Motor neuron (in vitro differentiated cells): ENCODE measurements around the gene VIT. TPM values are rescaled to one million over a fixed set of nuclear protein-coding genes. Genes with fewer than 3 reads are reported as not detected.
A peak's percentile ranks its signal among the peaks of the same experiment; 100 is the strongest.
"Not testable (repeated sequence)": the region's sequence is repeated elsewhere in the genome, so short reads cannot be mapped to it uniquely, and the experiment has no call there.

Experiments
- ATAC-seq, 8 experiments: fragments of 200-7000 bp; cut with Tn5 transposase; replicated peaks in 6 of 8; 2 replicates each; pipeline ENCODE4 v1.8.0; 2021; ENCODE audit warnings: mild to moderate bottlenecking in 8 of 8, moderate library complexity in 8 of 8
- H3K27ac ChIP-seq, 2 donors: fragments of 250-450 bp; sonication (Bioruptor Pico); 2 replicates each; pipeline ENCODE4 v1.9.0; 2021; ENCODE audit warnings: antibody characterized with exemption in 2 of 2, mild to moderate bottlenecking in 2 of 2, moderate library complexity in 1 of 2
- H3K4me1 ChIP-seq, 2 donors: fragments of 250-450 bp; sonication (Bioruptor Pico); replicated peaks in 1 of 2; 2 replicates each; pipeline ENCODE4 v1.6.1; 2021; ENCODE audit warnings: antibody characterized with exemption in 2 of 2, mild to moderate bottlenecking in 2 of 2, moderate library complexity in 1 of 2
- H3K4me3 ChIP-seq, 5 donors: fragments of 250-450 bp; sonication (Bioruptor Pico); 2 replicates each; pipeline ENCODE4 v1.9.0; 2021; ENCODE audit warnings: antibody characterized with exemption in 5 of 5, mild to moderate bottlenecking in 5 of 5, moderate library complexity in 4 of 5
- WGBS, 10 experiments: fragments of 450-650 bp; shearing (Covaris generic); methylation state at CpG; one replicate each; pipeline ENCODE4 v1.0.0; 2022; 5-methylcytosine and 5-hydroxymethylcytosine counted together
- in situ Hi-C, 9 experiments: fragments of 400-800 bp; cut with MboI; loops; one replicate each; pipeline ENCODE4 v1.15.0; 2021; ENCODE audit warnings: low sequenced_read_pairs in 9 of 9, low pct_unique_long_range_greater_than_20kb in 2 of 9; ENCODE audit not compliant: unreplicated experiment in 9 of 9
- total RNA-seq, 8 experiments: library from RNA; unstranded; fragments of 300-600 nt; gene quantifications; 2 replicates each; pipeline versions ENCODE4 v1.2.3 to v1.2.4, GENCODE V29; 2022

The VIT gene
- total RNA-seq, 8 experiments from 2014 or later, result 0.09 to 0.71 (median 0.28) TPM; not detected in 5

DNA sequence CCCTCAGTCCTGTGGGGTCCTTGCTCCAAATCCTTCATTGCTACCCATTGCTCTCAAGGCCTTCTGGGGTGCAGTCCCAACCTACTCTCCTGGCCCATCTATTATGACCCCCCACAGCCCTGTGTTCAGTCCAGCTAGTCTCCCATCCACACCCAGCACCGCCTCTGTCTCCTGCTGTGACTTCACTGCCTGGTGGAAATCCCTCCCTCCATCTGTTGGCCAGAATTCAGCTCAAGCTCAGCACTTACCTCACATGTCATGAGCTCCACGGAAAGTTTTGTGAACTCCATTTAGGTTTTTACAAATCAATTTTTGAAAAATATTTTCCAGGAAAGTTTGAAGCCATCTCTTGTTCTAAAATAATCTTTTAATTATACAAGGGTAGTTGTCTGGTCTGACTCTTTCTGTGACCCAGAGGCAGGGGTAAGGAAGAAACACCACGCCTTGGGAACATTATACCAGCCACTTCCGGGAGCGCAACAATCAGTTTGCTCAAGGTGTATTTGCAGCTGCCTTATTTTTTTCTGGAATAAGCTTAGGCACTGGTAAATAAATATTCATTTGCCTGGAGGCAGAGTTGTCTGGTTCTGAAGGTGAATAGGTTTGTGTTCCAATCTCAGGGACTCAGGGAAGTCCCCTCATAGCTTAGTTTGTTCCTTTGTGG is 110.8 kb downstream of the VIT start:
- Histone ChIP-seq H3K4me3 (no peak overlapping the region), H3K4me1 (no peaks in the 10 kb centered on the region), H3K27ac (no peak overlapping the region)
- in situ Hi-C loops, result loop anchor here in 1 of 9 experiments (25.0 kb wide), 1 partner anchor 105 kb away; no protein-coding TSS in a partner anchor
- ATAC-seq, result peak in 3 of 8 experiments; percentile 50 to 87 (median 87)
- WGBS, 10 experiments, result 0 to 100% (median 73%) methylated on average over 1 to 5 of the region's 5 CpGs; no CpG with 5 or more reads in 2 of the 10 experiments

DNA sequence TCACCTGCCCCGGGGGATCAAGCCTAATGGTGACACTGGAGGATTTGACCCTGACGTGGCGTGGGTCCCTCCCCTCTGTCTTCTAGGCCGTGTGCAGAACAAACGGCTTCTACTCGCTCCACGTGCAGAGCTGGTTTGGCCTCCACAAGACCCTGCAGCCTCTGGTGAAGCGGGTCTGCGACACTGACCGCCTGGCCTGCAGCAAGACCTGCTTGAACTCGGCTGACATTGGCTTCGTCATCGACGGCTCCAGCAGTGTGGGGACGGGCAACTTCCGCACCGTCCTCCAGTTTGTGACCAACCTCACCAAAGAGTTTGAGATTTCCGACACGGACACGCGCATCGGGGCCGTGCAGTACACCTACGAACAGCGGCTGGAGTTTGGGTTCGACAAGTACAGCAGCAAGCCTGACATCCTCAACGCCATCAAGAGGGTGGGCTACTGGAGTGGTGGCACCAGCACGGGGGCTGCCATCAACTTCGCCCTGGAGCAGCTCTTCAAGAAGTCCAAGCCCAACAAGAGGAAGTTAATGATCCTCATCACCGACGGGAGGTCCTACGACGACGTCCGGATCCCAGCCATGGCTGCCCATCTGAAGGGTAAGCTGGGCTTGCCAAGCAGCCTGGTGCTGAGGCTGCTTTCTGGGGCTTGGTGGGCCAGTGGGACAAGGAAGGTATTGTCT is 112.0 kb downstream of the VIT start:
- Histone ChIP-seq H3K4me3 (no peak overlapping the region), H3K4me1 (no peaks in the 10 kb centered on the region), H3K27ac (no peak overlapping the region)
- in situ Hi-C loops, result loop anchor here in 1 of 9 experiments (25.0 kb wide), 1 partner anchor 104 kb away; no protein-coding TSS in a partner anchor
- no peak for ATAC-seq
- 93 to 100% (median 97%) methylated on average over 6 to 22 of the region's 35 CpGs; no CpG with 5 or more reads in 6 of the 10 experiments for WGBS, 10 experiments

DNA sequence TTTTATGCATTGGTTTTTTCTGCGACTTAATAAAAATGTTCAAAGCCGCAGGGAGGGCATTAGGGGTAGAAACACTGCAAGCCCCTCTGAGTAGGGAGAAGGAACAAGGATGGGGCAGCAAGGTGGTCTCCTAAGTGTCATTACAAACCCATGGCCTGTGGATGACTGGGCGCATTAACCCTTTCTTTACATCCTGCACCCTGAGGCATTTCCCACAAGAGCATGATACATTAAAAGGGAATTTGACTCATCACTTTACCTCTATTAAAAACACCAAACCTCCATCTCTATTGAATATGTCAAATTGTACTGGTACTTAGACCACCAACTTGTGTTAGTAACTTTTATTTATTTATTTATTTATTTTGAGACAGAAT is 112.5 kb downstream of the VIT start:
- no peak for ATAC-seq
- Histone ChIP-seq H3K4me3 (no peak overlapping the region), H3K4me1 (no peaks in the 10 kb centered on the region), H3K27ac (no peak overlapping the region)
- in situ Hi-C loops, result loop anchor here in 1 of 9 experiments (25.0 kb wide), 1 partner anchor 103 kb away; no protein-coding TSS in a partner anchor
- WGBS, 10 experiments, result 69 to 100% (median 100%) methylated on average over 2 of the region's 3 CpGs; no CpG with 5 or more reads in 5 of the 10 experiments

DNA sequence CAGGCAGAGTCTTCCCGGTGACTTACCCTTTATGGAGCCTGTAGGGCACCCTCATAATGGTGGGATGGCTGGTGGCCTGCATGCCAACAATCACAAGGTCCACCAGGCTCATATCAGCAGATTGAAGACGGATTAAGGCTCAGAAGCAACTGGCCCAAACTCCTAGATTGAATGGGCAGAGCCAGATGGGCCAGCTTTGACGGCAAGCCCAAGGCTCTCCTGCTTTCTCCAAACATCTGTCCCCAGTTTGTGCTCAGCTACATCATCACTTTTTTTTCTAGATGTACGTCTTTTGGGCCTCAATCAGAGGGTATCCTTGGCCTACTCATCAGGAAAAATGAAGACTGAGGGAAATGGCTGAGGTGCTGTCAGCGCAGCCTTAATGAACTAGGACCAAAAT is 114.6 kb downstream of the VIT start:
- H3K4me3 ChIP-seq, result no peak overlapping the region
- 20 to 100% (median 83%) methylated on average over 1 to 3 of the region's 5 CpGs; no CpG with 5 or more reads in 2 of the 10 experiments for WGBS, 10 experiments
- no peak overlapping the region for H3K27ac ChIP-seq
- H3K4me1 ChIP-seq, result no peaks in the 10 kb centered on the region
- no peak for ATAC-seq
- in situ Hi-C loops, result loop anchor here in 1 of 9 experiments (25.0 kb wide), 1 partner anchor 101 kb away; no protein-coding TSS in a partner anchor

DNA sequence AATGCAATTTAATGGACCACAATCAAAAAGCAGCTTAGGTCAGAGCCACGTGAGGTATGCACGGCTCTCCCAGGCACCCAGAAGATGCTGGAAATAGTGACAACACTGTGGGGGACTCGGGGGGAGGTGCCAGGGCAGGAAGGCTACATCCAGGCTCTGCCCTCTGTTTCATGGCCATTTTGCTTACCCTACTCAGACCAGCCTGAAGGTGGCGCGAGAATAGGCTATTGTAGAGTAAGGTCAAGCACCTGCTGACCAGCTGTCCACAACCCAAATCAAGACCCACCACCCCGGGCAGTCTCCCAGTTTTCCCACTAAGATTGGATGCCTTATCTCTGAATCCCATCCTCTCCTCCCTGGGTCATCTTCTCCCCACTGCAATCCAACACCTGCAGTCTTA is 115.7 kb downstream of the VIT start:
- WGBS, 10 experiments, result 0 to 75% (median 49%) methylated on average over 1 to 6 of the region's 6 CpGs; no CpG with 5 or more reads in 3 of the 10 experiments
- no peak overlapping the region for H3K27ac ChIP-seq
- no peaks in the 10 kb centered on the region for H3K4me1 ChIP-seq
- no peak overlapping the region for H3K4me3 ChIP-seq
- peak in 3 of 8 experiments; percentile 37 to 62 (median 49) for ATAC-seq
- in situ Hi-C loops, result loop anchor here in 1 of 9 experiments (25.0 kb wide), 1 partner anchor 100 kb away; no protein-coding TSS in a partner anchor

DNA sequence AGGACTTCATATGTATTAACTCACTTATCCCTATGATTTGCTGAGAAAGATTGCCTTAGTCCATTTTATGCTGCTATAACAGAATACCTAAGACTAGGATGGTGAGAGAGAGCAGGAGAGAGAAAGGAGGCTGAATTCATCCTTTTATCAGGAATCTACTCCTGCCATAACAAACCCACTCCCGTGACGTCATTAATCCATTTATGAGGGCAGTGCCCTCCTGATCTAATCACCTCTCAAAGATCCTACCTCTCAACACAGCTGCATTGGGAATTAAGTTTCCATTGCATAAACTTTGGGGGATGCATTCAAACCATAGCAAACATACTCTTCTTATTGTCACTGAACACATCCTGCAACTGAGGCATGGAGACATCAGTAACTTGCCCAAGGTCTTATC is 122.0 kb downstream of the VIT start:
- no peak for ATAC-seq
- in situ Hi-C loops, result loop anchor here in 1 of 9 experiments (25.0 kb wide), 1 partner anchor 94 kb away; no protein-coding TSS in a partner anchor
- 75 to 100% (median 88%) methylated on average over 2 of the region's 2 CpGs; no CpG with 5 or more reads in 6 of the 10 experiments for WGBS, 10 experiments

DNA sequence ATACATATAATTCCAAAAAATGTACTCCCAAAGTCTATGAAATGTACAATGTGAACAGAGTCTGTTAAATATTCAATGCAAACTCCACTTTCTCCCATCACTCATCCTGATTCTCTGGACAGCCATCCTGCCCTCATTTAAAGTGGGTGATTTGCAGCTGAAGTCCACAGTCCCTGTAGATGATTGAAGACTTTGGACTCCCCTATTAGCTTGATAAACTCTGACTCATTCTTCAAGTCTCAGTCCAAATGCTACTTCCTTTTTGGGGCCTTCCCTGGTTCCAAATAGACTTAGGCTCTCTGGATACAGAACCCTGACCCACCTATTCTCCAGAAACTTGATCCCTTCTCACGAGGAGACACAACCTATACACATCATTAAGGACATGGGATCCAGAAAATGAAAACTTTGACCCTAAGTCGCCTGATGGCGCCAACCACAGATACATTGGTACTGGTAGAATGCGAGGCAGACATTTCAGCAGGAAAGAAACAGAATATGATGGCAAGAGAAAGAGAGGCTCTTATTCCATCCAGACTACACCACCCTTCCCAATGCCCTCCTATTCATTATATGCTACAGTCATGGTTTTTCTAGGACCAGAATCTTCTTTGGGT is 122.7 kb downstream of the VIT start:
- Histone ChIP-seq H3K4me1 (peaks cover 0 to 12% of the 10 kb centered on the region in 2 donors), H3K27ac (no peak overlapping the region), H3K4me3 (no peak overlapping the region)
- WGBS, 10 experiments, result 70 to 100% (median 92%) methylated on average over 2 to 4 of the region's 4 CpGs; no CpG with 5 or more reads in 4 of the 10 experiments
- ATAC-seq, result no peak
- in situ Hi-C loops, result loop anchor here in 1 of 9 experiments (25.0 kb wide), 1 partner anchor 93 kb away; no protein-coding TSS in a partner anchor

More for the DNA sequence above, 122.0 kb downstream of the VIT start:
- peaks cover 0 to 12% of the 10 kb centered on the region in 2 donors for H3K4me1 ChIP-seq
- H3K27ac ChIP-seq, result no peak overlapping the region
- no peak overlapping the region for H3K4me3 ChIP-seq

DNA sequence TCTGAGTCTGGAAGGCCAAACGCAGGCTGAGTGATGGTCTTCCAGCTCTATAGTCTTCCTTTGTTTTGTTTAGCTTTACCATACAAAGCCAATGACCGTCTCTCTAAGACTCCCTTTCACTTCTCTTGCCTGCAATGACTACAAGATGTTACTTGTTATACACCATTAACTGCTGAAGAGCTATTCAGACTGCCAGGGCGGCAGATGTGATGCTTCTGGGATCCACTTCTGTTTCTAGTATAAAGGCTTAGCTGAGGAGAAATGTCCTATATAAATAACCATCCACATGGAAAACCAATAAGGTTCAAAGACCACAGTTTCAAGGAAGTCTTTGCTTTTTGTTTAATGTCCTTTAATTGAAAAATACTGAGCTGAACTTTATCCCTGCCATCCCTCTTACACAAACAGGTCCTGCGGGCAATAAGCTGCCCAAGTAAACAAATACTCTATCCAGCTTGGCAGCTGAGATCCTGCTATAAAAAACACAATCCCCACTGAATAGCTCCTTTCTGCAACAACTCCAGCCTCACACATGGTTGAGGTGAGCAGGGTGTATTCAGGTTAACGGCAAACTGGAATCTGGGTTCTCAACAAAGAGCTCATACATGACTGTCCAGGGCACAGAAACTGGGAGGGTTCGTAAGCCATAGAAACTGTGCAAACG is 124.6 kb downstream of the VIT start:
- Histone ChIP-seq H3K4me3 (no peak overlapping the region), H3K27ac (no peak overlapping the region), H3K4me1 (peaks cover 0 to 12% of the 10 kb centered on the region in 2 donors)
- in situ Hi-C loops, result loop anchor here in 1 of 9 experiments (25.0 kb wide), 1 partner anchor 91 kb away; no protein-coding TSS in a partner anchor
- WGBS, 10 experiments, result 25 to 90% (median 55%) methylated on average over 2 to 5 of the region's 7 CpGs; no CpG with 5 or more reads in 2 of the 10 experiments
- ATAC-seq, result peak in 1 of 8 experiments; percentile 39

DNA sequence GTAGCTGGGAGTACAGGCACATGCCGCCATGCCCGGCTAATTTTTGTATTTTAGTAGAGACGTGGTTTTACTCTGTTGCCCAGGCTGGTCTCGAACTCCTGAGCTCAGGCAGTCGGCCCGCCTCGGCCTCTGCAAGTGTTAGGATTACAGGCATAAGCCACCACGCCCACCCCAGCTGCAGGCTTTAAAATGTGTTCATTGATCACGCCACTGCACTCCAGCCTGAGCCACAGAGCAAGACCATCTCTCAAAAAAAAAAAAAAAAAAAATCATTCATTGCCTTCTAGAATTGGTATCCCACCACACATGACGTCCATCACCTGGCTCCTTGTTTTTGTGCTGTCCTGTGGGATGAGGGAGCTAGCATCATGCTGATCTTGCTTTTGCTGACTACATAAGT is 127.4 kb downstream of the VIT start:
- Histone ChIP-seq H3K27ac (no peak overlapping the region), H3K4me3 (no peak overlapping the region), H3K4me1 (peaks cover 0 to 12% of the 10 kb centered on the region in 2 donors)
- in situ Hi-C loops, result loop anchor here in 1 of 9 experiments (25.0 kb wide), 1 partner anchor 88 kb away; no protein-coding TSS in a partner anchor
- WGBS, 10 experiments, result 20 to 100% (median 55%) methylated on average over 1 to 6 of the region's 10 CpGs; no CpG with 5 or more reads in 2 of the 10 experiments
- peak in 4 of 8 experiments; percentile 45 to 86 (median 61) for ATAC-seq

DNA sequence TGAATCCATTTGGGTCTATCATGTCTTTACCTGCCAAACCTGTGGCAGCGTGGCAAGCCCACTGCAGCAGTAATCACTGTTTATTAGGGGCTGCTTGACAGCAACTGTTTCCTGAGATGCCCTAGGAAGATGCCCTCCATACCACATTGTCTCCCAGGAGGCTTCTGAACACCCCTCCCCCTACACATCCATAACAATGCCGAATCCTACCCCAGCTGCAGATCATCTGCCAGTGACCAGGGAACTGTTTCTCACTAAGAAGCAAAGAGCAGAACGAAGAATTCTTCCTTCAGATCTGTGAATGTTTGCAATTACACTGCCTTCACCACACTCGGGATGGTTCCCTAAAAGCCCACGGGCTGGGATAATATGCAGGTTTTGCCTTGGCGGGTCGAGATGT is 127.8 kb downstream of the VIT start:
- WGBS, 10 experiments, result 0 to 83% (median 20%) methylated on average over 1 to 6 of the region's 7 CpGs; no CpG with 5 or more reads in 1 of the 10 experiments
- in situ Hi-C loops, result loop anchor here in 1 of 9 experiments (25.0 kb wide), 1 partner anchor 88 kb away; no protein-coding TSS in a partner anchor
- no peak overlapping the region for H3K27ac ChIP-seq
- peak in 3 of 8 experiments; percentile 64 to 71 (median 69) for ATAC-seq
- peaks cover 0 to 12% of the 10 kb centered on the region in 2 donors for H3K4me1 ChIP-seq
- H3K4me3 ChIP-seq, result no peak overlapping the region

DNA sequence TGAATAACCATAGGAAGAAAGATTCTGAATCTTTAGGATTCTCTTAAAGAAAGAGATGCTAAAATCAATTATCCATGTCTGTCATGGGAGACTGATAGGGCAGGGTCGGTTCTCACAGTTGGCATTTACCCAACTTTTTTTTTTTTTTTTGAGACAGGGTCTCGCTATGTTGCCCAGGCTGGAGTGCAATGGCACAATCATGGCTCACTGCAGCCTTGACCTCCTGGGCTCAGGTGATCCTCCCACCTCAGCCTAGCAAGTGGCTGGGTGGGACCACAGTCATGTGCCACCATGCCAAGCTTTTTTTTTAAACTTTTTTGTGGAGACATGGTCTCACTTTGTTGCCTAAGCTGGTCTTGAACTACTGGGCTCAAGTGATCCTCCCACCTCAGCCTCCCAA is 128.2 kb downstream of the VIT start:
- ATAC-seq, H3K4me3 ChIP-seq, H3K27ac ChIP-seq: not testable (repeated sequence)
- 14 to 100% (median 50%) methylated on average over 1 to 2 of the region's 2 CpGs; no CpG with 5 or more reads in 1 of the 10 experiments for WGBS, 10 experiments
- in situ Hi-C loops, result loop anchor here in 1 of 9 experiments (25.0 kb wide), 1 partner anchor 88 kb away; no protein-coding TSS in a partner anchor
- H3K4me1 ChIP-seq, result peaks cover 0 to 12% of the 10 kb centered on the region in 2 donors

DNA sequence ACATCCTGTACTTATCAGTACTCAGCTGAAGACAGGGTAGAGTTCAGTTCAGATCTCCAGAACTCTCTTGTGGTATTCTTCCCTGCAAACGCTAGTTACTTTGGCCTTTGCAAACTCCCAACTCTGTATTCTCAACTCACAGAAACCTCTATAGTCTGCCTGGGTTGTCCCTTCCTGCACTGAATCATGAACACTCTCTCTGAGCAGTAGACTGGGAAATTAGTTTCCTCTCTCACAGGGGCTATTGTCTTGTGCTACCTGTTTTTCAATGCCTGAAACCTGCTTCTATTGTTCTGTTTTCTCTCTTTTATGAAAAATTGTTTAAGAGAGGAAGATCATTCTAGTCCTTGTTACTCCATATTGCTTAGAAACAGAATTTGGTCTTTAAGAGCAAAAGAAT is 134.7 kb downstream of the VIT start:
- WGBS, 10 experiments, result 0 to 100% (median 86%) methylated on average over 1 of the region's 1 CpG; no CpG with 5 or more reads in 3 of the 10 experiments
- in situ Hi-C loops, result no loop called here
- no peak overlapping the region for H3K4me3 ChIP-seq
- no peak for ATAC-seq
- no peaks in the 10 kb centered on the region for H3K4me1 ChIP-seq
- H3K27ac ChIP-seq, result no peak overlapping the region
